ENCODE data around the gene ELK3. TPM values are rescaled to one million over a fixed set of nuclear protein-coding genes. Genes with fewer than 3 reads are reported as not detected.

ELK3 gene
- total RNA-seq, 1 donor from 2014 or later, result 3.7 TPM

DNA sequence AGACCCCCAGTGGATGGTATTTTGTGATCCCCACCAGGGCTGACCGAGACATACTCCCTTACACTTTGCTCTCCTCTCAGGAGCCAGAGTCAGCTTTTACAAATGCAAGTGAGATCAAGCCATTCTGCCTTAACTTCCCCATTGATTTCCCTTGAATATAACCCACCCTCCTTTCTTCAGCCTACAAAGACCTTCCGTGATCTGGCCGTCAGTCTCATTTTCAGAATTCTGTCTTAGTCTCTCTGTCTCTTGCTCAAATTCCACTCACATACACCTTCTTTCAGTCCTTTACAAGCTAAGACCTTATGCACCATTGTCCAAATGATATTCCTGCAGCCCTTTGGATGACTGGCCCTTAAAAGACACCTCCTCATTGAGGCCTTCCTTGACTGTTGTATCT lies 39.0 kb upstream of the ELK3 start:
- Mint-ChIP-seq H3K27ac (ENCODE audit: unreplicated experiment) (no peak overlapping the region), H3K4me1 (ENCODE audit: low read depth, unreplicated experiment) (peaks cover 19% of the 10 kb centered on the region), H3K9me3 (ENCODE audit: unreplicated experiment) (peaks cover 4% of the 10 kb centered on the region)

DNA sequence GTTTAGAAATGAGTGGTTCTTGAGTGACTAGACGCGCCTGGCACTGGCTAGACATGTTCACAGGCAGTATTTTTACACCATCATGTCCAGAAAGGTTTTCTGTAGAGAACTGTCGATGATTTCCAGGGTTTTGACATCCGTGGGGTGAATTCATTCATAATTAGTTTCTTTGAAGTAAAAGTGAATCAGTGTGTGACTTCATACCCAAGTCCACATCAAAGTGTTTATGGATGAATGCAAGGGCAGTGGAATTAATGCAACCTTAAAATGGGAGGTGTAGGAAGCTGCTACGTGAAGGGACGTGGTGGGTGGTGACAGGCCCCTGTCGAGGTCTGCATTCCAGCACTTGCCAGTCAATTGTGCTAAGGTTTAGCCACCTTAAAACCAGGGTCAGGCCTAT lies 38.4 kb upstream of the ELK3 start:
- peaks cover 4% of the 10 kb centered on the region for H3K27me3 Mint-ChIP-seq (ENCODE audit: unreplicated experiment)
- H3K4me1 Mint-ChIP-seq (ENCODE audit: low read depth, unreplicated experiment), result peaks cover 17% of the 10 kb centered on the region
- no peak overlapping the region for H3K4me3 Mint-ChIP-seq (ENCODE audit: unreplicated experiment)
- H3K27ac Mint-ChIP-seq (ENCODE audit: unreplicated experiment), result no peak overlapping the region
- DNase-seq, result no peak
- H3K9me3 Mint-ChIP-seq (ENCODE audit: unreplicated experiment), result peaks cover 4% of the 10 kb centered on the region
- TF ChIP-seq, protein P1, sequence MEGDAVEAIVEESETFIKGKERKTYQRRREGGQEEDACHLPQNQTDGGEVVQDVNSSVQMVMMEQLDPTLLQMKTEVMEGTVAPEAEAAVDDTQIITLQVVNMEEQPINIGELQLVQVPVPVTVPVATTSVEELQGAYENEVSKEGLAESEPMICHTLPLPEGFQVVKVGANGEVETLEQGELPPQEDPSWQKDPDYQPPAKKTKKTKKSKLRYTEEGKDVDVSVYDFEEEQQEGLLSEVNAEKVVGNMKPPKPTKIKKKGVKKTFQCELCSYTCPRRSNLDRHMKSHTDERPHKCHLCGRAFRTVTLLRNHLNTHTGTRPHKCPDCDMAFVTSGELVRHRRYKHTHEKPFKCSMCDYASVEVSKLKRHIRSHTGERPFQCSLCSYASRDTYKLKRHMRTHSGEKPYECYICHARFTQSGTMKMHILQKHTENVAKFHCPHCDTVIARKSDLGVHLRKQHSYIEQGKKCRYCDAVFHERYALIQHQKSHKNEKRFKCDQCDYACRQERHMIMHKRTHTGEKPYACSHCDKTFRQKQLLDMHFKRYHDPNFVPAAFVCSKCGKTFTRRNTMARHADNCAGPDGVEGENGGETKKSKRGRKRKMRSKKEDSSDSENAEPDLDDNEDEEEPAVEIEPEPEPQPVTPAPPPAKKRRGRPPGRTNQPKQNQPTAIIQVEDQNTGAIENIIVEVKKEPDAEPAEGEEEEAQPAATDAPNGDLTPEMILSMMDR (IDR thresholded peaks at IDR 0.05; ENCODE audit: partially characterized antibody, unreplicated experiment), result no peak
- H3K36me3 Mint-ChIP-seq (ENCODE audit: unreplicated experiment), result no peaks in the 10 kb centered on the region

More for the DNA sequence above, 39.0 kb upstream of the ELK3 start:
- TF ChIP-seq, protein P1 (IDR thresholded peaks at IDR 0.05; ENCODE audit: partially characterized antibody, unreplicated experiment), result no peak
- DNase-seq, result no peak
- Mint-ChIP-seq H3K36me3 (ENCODE audit: unreplicated experiment) (no peaks in the 10 kb centered on the region), H3K4me3 (ENCODE audit: unreplicated experiment) (no peak overlapping the region), H3K27me3 (ENCODE audit: unreplicated experiment) (peaks cover 4% of the 10 kb centered on the region)

DNA sequence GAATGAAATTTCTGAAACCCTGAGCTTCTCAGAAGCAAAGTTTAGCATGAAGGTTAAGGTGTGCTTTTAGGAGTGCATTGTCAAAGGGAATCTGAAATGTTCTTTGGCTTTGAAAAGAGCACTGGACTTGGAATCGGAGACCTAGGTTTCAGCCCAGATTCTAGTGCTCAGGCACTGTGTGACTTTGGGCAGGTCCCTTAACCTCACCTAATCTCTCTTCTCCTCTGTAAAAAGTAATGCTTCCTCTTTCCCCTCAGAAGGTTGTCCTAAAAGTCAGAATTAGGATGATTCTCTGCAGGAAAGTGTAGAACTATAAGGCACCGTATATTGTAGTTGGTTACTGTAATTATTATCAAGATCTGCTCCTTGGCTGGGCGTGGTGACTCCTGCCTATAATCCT lies 38.0 kb upstream of the ELK3 start:
- TF ChIP-seq, protein P1 (IDR thresholded peaks at IDR 0.05; ENCODE audit: partially characterized antibody, unreplicated experiment), result no peak
- DNase-seq, result no peak
- no peak overlapping the region for H3K27ac Mint-ChIP-seq (ENCODE audit: unreplicated experiment)
- H3K36me3 Mint-ChIP-seq (ENCODE audit: unreplicated experiment), result no peaks in the 10 kb centered on the region
- peaks cover 4% of the 10 kb centered on the region for H3K27me3 Mint-ChIP-seq (ENCODE audit: unreplicated experiment)
- peaks cover 4% of the 10 kb centered on the region for H3K9me3 Mint-ChIP-seq (ENCODE audit: unreplicated experiment)
- no peak overlapping the region for H3K4me3 Mint-ChIP-seq (ENCODE audit: unreplicated experiment)
- H3K4me1 Mint-ChIP-seq (ENCODE audit: low read depth, unreplicated experiment), result peaks cover 16% of the 10 kb centered on the region

DNA sequence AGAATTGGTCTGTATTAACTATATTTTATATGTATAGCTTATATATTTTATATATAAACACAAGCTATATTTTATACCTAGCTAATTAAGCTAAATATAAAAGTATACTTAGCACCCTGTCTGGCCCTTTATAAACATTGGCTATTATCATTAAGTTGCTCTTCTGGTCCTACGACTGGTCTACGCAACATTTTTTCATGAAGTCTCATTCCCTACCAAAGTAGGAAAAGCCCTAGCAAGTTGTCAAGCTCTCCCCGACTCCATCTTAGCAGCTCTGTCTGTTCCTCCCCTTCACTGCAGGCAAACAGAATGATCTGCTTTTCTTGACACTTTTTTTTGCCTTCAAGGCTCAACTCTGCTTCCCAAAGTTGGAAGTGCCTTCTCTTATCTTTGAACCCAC lies 36.7 kb upstream of the ELK3 start:
- Mint-ChIP-seq H3K4me1 (ENCODE audit: low read depth, unreplicated experiment) (peaks cover 8% of the 10 kb centered on the region), H3K9me3 (ENCODE audit: unreplicated experiment) (peaks cover 4% of the 10 kb centered on the region), H3K27ac (ENCODE audit: unreplicated experiment) (no peak overlapping the region), H3K27me3 (ENCODE audit: unreplicated experiment) (peaks cover 3% of the 10 kb centered on the region), H3K4me3 (ENCODE audit: unreplicated experiment) (no peak overlapping the region), H3K36me3 (ENCODE audit: unreplicated experiment) (no peaks in the 10 kb centered on the region)
- no peak for DNase-seq
- TF ChIP-seq, protein P1 (IDR thresholded peaks at IDR 0.05; ENCODE audit: partially characterized antibody, unreplicated experiment), result no peak

DNA sequence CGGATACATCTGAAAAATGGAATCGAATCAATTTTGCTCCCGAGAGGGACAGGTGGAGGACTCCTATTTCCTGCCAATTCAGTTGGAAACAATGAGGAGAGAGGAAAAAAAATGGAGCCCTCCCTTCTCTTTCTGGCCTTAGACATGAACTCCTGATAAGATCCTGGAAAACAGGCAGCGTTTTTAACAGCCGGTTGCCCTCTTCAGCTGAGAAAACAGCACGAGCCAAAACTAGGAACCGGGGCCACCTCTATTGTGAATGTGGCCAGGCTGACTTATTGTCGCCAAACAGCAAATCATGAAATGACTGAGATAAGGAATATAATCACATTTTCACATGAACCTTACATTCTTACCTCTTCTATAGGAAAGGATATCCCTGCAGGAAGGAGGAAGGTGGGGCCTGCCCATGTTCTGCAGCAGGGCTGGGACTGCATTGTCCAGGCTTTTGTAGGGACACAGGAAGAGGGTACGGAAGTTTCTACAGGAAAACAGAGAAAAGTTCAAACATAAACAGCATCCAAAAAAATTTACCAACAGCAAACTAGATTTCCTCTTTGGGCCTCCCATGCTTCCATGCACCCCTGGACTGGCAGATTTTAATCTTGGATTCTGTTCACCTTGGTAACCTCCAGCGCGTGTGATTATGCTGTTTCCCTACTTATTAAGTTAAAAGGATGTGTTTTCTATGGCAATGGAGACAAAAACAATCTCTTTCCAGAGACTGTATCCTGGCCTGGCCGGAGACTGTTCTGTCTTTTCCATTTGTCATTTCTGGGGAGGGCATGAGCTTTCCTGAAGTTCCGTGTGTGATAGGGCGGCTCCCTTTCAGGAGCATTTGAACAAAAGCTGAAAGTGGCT lies 29.0 kb upstream of the ELK3 start:
- TF ChIP-seq, protein P1 (IDR thresholded peaks at IDR 0.05; ENCODE audit: partially characterized antibody, unreplicated experiment), result no peak

More for the DNA sequence above, 29.0 kb upstream of the ELK3 start:
- peaks cover 9% of the 10 kb centered on the region for H3K27me3 Mint-ChIP-seq (ENCODE audit: unreplicated experiment)
- H3K27ac Mint-ChIP-seq (ENCODE audit: unreplicated experiment), result no peak overlapping the region
- H3K9me3 Mint-ChIP-seq (ENCODE audit: unreplicated experiment), result no peaks in the 10 kb centered on the region
- no peak for DNase-seq
- H3K4me3 Mint-ChIP-seq (ENCODE audit: unreplicated experiment), result no peak overlapping the region
- peaks cover 13% of the 10 kb centered on the region for H3K4me1 Mint-ChIP-seq (ENCODE audit: low read depth, unreplicated experiment)
- peaks cover 9% of the 10 kb centered on the region for H3K36me3 Mint-ChIP-seq (ENCODE audit: unreplicated experiment)

All from glutamatergic neuron (in vitro differentiated cells).